Hematopoietic multipotent progenitor cell (in vitro differentiated cells): ENCODE results near the gene VMP1. TPM values are rescaled to one million over a fixed set of nuclear protein-coding genes. Genes with fewer than 3 reads are reported as not detected.

Experiments used
- small RNA-seq: library from RNA; depleted of rRNA; stranded (forward); fragments of <200 nt; gene quantifications from one replicate; pipeline ENCODE3, GENCODE V24; 2012
- total RNA-seq: library from RNA; depleted of rRNA; stranded (reverse); fragments of >200 nt; gene quantifications from one replicate; pipeline ENCODE4 v1.2.3, GENCODE V29; 2012

The VMP1 gene
- total RNA-seq, 1 donor, result 120 TPM

Small RNAs within 50 kb of the gene (small RNA-seq; reads per million reads assigned to genes)
- gene AC040904.1, result not detected
- gene RNU6-450P, result not detected

Other genes with a start within 250 kb of the VMP1 start
- 32.0 TPM for gene DHX40, start 142.0 kb upstream of the VMP1 start, total RNA-seq
- gene CLTC, start 87.8 kb upstream of the VMP1 start, total RNA-seq, result 124 TPM
- gene PTRH2, start 224 bp upstream of the VMP1 start, total RNA-seq, result 10.0 TPM
- gene TUBD1, start 185.3 kb downstream of the VMP1 start, total RNA-seq, result 6.5 TPM
- 11.3 TPM for gene RPS6KB1, start 185.5 kb downstream of the VMP1 start, total RNA-seq